ENCODE data around the gene PRRT4.
A peak's percentile ranks its signal among the peaks of the same experiment; 100 is the strongest.

PRRT4 gene

GRCh38 chr7:128376077-128376476 is 14.6 kb upstream of the PRRT4 start (continued):
- TF ChIP-seq ZNF624 (tag by site-specific recombination; IDR thresholded peaks at IDR 0.05) = no peak
- TF ChIP-seq SP2 (tag by site-specific recombination; IDR thresholded peaks at IDR 0.05) = no peak
- TF ChIP-seq ZNF768 (tag by site-specific recombination; IDR thresholded peaks at IDR 0.05) = no peak
- no peak for TF ChIP-seq SALL2 (tag by site-specific recombination; IDR thresholded peaks at IDR 0.05; ENCODE audit: borderline replicate concordance)

- ChIA-PET CTCF (interaction anchor here (1.3 to 4.2 kb wide), 6 partner anchors 8 to 53 kb away, joined by 3 to 36 read pairs (median 14); no protein-coding TSS in a partner anchor), POLR2A (interaction anchor here (0.6 kb wide), 1 partner anchor 1430 kb away, joined by 3 read pairs; no protein-coding TSS in a partner anchor)
- Histone ChIP-seq H3K4me3 (ENCODE audit: low read depth, low read length) (no peak overlapping the region), H3K27ac (ENCODE audit: extremely low read depth, low read depth, low read length) (no peak overlapping the region), H3K36me3 (ENCODE audit: control insufficient read depth in 2 of 2, insufficient read depth in 1 of 2, low read length in 2 of 2) (no peaks in the 10 kb centered on the region), H3K4me1 (ENCODE audit: control insufficient read depth, insufficient read depth, low read length) (no peaks in the 10 kb centered on the region), H3K9me3 (ENCODE audit: control insufficient read depth, insufficient read depth, low read depth, low read length) (no peaks in the 10 kb centered on the region)
- TF ChIP-seq ZNF416 (tag by site-specific recombination; IDR thresholded peaks at IDR 0.05) = peak; percentile 93
- TF ChIP-seq GLI2 (tag by site-specific recombination; IDR thresholded peaks at IDR 0.05; ENCODE audit: borderline replicate concordance, low read depth) = no peak
These were observed 12.6 kb upstream of the PRRT4 start for GRCh38 chr7:128374041-128374440.

GRCh38 chr7:128373606-128374005 is 12.1 kb upstream of the PRRT4 start:
- ChIA-PET CTCF (interaction anchor here (0.6 to 4.2 kb wide), 10 partner anchors 9 to 86 kb away, joined by 3 to 36 read pairs (median 7); no protein-coding TSS in a partner anchor), POLR2A (interaction anchor here (0.6 kb wide), 1 partner anchor 1431 kb away, joined by 3 read pairs; no protein-coding TSS in a partner anchor)
- Histone ChIP-seq H3K27ac (ENCODE audit: extremely low read depth, low read depth, low read length) (no peak overlapping the region), H3K9me3 (ENCODE audit: control insufficient read depth, insufficient read depth, low read depth, low read length) (no peaks in the 10 kb centered on the region), H3K4me1 (ENCODE audit: control insufficient read depth, insufficient read depth, low read length) (no peaks in the 10 kb centered on the region), H3K4me3 (ENCODE audit: low read depth, low read length) (no peak overlapping the region), H3K36me3 (ENCODE audit: control insufficient read depth in 2 of 2, insufficient read depth in 1 of 2, low read length in 2 of 2) (no peaks in the 10 kb centered on the region)
- TF ChIP-seq ZNF423 (tag by site-specific recombination; IDR thresholded peaks at IDR 0.05) (no peak), ZNF133 (tag by site-specific recombination; IDR thresholded peaks at IDR 0.05) (no peak), ZBTB17 (tag by site-specific recombination; IDR thresholded peaks at IDR 0.05) (no peak), TSHZ1 (tag by site-specific recombination; IDR thresholded peaks at IDR 0.05; ENCODE audit: borderline replicate concordance) (no peak), EGR2 (tag by site-specific recombination; IDR thresholded peaks at IDR 0.05; ENCODE audit: low read depth) (no peak), HOXC10 (CRISPR knock-in tag; IDR thresholded peaks at IDR 0.05) (no peak), ZEB2 (tag by site-specific recombination; IDR thresholded peaks at IDR 0.05) (no peak), ZNF544 (tag by site-specific recombination; IDR thresholded peaks at IDR 0.05) (no peak), KLF9 (tag by site-specific recombination; IDR thresholded peaks at IDR 0.05; ENCODE audit: low read depth) (no peak)

DNA sequence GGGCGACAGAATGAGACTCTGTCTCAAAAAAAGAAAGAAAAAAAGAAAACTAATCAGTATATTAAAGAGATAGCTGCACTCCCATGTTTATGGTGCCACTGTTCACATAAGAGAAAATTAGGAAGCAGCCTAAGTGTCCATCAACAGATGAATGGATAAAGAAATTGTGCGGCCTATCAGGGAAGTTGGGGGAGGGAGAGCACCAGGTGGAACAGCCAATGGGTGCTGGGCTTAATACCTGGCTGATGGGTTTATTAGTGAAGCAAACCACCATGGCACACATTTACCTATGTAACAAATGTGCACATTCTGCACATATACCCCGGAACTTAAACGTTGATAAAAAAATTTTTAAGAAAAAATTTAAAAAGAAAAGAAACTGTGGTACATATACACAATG is 9.0 kb upstream of the PRRT4 start:
- H3K27ac ChIP-seq (ENCODE audit: extremely low read depth, low read depth, low read length) = no peak overlapping the region
- H3K4me1 ChIP-seq (ENCODE audit: control insufficient read depth, insufficient read depth, low read length) = no peaks in the 10 kb centered on the region
- peak; percentile 73 for TF ChIP-seq ZNF341 (tag by site-specific recombination; IDR thresholded peaks at IDR 0.05; ENCODE audit: low read depth)
- TF ChIP-seq, protein P1, sequence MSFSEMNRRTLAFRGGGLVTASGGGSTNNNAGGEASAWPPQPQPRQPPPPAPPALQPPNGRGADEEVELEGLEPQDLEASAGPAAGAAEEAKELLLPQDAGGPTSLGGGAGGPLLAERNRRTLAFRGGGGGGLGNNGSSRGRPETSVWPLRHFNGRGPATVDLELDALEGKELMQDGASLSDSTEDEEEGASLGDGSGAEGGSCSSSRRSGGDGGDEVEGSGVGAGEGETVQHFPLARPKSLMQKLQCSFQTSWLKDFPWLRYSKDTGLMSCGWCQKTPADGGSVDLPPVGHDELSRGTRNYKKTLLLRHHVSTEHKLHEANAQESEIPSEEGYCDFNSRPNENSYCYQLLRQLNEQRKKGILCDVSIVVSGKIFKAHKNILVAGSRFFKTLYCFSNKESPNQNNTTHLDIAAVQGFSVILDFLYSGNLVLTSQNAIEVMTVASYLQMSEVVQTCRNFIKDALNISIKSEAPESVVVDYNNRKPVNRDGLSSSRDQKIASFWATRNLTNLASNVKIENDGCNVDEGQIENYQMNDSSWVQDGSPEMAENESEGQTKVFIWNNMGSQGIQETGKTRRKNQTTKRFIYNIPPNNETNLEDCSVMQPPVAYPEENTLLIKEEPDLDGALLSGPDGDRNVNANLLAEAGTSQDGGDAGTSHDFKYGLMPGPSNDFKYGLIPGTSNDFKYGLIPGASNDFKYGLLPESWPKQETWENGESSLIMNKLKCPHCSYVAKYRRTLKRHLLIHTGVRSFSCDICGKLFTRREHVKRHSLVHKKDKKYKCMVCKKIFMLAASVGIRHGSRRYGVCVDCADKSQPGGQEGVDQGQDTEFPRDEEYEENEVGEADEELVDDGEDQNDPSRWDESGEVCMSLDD (tag by site-specific recombination; IDR thresholded peaks at IDR 0.05) = no peak
- CTCF ChIA-PET = interaction anchor here (1.4 to 4.2 kb wide), 3 partner anchors 12 to 23 kb away, joined by 3 to 36 read pairs (median 4); no protein-coding TSS in a partner anchor
- POLR2A ChIA-PET = no interaction called here
- H3K36me3 ChIP-seq (ENCODE audit: control insufficient read depth in 2 of 2, insufficient read depth in 1 of 2, low read length in 2 of 2) = no peaks in the 10 kb centered on the region
- no peaks in the 10 kb centered on the region for H3K9me3 ChIP-seq (ENCODE audit: control insufficient read depth, insufficient read depth, low read depth, low read length)
- no peak overlapping the region for H3K4me3 ChIP-seq (ENCODE audit: low read depth, low read length)
